AG20443 (cell line): ENCODE measurements around the gene IDH3G.

Source experiments
- DNase-seq: peaks from one replicate; pipeline ENCODE4 v3.0.0; 2012; ENCODE audit warnings: low spot score, mixed read lengths

IDH3G gene

GRCh38 chrX:153773218-153773611, 21.0 kb downstream of the IDH3G start:
- DNase-seq, result no peak

- no peak for DNase-seq
Observed at GRCh38 chrX:153772316-153773217, 21.6 kb downstream of the IDH3G start.

GRCh38 chrX:153771415-153772315, 22.5 kb downstream of the IDH3G start:
- DNase-seq, result no peak

- no peak for DNase-seq
Observed at GRCh38 chrX:153770601-153771414, 23.4 kb downstream of the IDH3G start.

- no peak for DNase-seq
Observed at GRCh38 chrX:153769865-153770600, 24.1 kb downstream of the IDH3G start.

DNA sequence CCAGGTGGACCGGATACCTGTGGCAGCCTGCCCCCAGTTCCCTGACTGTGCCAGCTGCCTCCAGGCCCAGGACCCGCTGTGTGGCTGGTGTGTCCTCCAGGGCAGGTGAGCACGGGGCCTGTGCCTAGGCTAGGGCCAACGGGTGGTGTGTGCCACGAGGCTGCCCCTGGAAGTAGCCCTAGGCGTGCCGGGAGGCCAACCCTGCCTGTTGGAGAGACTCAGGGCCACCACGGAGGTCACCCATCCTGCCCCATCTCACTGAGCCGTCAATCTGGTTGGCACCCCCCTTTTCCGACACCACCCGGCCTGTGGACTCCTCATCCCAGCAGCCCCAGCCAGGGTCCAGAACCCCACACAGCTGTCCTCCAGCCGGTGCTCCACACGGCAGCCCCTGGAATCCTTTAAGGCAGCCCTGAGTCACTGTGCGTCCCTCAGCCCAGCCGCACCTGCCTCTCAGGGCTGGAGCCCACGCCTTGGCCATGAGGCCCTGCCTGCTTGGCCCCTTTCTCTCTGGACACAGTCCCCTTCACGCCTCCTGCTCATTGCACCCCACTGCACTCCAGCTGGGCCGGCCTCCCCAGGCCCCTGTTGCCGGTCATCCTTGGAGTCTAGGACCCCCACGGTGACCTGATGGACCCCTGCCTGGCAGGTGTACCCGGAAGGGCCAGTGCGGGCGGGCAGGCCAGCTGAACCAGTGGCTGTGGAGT, 24.9 kb downstream of the IDH3G start:
- DNase-seq, result no peak

DNA sequence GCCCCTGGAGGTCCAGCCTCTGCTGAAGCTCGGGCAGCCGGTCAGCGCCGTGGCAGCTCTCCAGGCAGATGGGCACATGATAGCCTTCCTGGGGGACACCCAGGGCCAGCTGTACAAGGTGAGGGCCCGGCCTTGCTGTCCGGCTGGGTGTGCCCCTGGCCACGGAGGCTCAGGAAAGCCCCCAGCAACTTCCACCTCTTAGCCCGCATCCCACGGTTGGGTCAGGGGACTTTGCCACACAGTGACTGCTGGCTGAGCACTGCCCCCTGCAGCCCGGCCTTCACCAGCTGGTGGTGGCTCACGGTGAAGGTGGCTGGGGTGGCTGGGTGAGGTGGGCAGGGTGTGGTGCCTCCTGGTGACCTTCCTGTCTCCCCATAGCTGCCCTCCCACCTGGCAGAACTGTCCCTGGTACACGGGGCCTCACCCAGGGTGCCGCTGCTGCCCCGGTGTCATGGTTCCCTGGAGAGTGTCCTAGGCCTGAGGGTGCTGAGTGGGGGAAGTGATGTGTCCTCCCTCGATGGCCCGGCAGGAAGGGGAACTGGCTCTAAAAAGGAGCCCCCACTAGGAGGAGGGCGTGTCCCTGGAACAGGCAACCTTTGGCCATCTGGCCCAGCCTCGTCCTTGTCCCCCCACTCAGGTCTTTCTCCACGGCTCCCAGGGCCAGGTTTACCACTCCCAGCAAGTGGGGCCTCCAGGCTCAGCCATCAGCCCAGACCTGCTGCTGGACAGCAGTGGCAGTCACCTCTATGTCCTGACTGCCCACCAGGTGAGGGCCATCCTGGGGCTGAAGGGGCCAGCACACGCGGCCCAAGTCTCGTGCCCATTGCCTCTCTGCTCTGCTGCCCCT, 25.6 kb downstream of the IDH3G start:
- DNase-seq, result no peak

DNA sequence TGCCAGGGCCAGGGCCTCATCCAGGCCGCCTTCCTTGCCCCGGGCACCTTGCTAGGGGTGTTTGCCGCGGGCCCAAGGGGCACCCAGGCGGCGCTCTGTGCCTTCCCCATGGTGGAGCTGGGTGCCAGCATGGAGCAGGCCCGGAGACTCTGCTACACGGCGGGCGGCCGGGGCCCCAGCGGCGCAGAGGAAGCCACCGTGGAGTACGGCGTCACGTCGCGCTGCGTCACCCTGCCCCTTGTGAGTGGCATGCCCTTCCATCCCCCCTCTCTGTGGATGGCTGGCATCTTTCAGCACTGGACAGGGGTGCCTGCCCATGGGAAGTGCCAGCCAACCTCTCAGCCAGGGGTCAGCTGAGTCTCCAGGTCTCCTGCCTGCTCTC, 26.5 kb downstream of the IDH3G start:
- no peak for DNase-seq

DNA sequence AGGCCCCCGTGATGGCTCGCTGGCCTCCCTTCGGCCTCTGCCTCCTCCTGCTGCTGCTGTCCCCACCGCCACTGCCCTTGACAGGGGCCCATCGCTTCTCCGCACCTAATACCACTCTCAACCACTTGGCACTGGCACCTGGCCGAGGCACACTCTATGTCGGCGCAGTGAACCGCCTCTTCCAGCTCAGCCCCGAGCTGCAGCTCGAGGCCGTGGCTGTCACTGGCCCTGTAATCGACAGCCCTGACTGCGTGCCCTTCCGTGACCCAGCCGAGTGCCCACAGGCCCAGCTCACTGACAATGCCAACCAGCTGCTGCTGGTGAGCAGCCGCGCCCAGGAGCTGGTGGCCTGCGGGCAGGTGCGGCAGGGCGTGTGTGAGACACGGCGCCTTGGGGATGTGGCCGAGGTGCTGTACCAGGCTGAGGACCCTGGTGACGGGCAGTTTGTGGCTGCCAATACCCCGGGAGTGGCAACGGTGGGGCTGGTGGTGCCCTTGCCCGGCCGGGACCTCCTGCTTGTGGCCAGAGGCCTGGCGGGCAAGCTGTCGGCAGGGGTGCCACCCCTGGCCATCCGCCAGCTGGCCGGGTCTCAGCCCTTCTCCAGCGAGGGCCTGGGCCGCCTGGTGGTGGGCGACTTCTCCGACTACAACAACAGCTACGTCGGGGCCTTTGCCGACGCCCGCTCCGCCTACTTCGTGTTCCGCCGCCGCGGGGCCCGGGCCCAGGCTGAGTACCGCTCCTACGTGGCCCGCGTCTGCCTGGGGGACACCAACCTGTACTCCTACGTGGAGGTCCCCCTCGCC, 27.1 kb downstream of the IDH3G start:
- DNase-seq, result no peak

DNA sequence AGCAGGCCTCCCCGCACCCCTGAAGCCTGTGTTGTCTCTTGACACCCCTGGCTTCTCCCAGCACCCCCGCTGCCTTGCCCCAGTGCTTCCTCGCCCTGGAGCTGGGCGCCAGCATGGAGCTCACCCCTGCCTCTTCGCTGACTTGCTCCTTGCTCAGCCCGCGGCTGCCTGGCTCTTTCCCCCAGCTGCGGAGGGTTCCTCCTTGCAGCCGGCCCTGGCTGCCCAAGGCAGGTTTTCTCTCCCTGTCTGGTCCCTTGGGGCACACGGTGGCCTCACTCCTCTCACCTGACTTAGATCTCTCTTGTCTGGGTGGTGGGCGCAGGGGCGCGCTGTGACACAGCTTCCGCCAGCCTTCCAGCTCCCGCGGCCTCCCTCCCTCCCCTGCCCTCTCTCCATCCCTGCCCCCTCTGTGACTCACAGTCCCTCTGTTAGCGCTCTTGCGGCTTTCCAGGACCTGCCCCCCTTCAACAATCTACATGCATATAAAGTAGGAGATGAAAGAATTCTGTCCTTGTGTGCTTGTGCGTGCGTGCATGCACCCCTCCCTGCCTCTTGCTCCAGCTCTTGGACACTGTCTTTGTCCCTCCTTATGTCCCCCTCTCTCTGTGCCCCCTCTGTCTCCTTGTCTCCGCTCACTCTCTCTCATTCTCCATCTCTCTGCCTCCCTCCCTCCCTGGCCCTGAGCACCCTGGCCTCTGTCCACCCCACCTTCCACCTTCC, 27.9 kb downstream of the IDH3G start:
- DNase-seq, result peak; percentile 71

DNA sequence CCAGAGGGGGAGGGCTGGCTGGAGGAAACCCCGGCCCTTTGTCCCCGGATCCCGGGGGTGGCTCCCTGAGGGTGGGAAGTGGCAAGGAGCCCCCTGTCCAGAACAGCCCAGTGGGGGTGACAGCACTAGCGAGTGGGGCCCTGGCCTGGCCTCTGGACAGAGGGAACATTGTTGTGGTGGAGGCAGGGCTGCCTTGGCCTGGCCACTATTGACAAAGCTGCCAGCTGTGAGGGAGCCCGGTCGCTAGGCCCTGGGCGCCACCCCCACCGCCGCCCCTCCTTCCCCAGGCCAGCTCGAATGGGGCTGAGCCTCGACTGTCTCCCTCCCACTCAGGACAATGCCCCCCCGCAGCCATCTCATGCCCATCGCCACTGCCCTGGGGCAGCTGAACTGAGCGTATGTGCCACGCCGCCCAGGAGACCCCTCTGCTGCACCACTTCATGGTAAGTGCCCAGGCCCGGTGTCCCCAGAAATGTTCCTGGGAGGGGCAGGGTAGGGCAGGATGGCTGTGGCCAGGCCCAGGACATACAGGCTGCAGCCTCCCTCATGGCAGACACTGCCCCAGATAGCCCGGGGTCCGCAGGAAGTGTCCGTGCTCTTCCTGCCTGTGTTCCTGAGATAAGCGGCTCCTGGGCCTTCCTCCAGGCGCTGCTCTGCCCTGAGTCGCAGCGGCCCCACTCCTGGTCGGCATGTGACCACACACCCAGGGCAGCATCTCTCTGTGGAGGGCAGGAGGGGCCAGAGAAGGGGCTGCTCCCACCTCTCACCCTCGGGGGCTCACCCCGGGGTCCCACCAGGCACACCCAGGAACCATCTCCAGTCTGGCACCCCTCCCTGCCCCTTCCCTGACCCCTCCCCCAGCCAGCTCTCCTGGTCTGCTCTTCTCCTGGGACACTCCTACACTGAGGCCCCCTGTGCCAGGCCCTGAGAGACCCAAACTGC, 28.8 kb downstream of the IDH3G start:
- no peak for DNase-seq

DNA sequence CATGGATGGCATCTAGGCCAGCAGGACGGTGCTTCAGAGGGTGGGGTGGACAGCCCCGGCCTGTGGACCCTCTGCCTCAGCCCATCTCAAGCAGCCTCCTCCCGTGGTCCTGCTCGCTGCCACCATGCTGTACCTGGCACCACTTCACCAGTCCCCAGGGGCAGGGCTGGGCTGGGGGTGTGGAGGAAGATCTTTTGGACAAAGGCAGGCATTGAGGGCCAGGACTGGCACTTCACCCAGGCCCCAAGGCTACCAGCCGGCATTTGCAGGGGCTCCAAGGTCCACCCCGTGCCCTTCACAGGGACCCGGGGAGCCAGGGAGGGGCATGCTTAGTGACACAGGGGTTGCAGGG, 29.4 kb downstream of the IDH3G start:
- DNase-seq, result no peak

DNA sequence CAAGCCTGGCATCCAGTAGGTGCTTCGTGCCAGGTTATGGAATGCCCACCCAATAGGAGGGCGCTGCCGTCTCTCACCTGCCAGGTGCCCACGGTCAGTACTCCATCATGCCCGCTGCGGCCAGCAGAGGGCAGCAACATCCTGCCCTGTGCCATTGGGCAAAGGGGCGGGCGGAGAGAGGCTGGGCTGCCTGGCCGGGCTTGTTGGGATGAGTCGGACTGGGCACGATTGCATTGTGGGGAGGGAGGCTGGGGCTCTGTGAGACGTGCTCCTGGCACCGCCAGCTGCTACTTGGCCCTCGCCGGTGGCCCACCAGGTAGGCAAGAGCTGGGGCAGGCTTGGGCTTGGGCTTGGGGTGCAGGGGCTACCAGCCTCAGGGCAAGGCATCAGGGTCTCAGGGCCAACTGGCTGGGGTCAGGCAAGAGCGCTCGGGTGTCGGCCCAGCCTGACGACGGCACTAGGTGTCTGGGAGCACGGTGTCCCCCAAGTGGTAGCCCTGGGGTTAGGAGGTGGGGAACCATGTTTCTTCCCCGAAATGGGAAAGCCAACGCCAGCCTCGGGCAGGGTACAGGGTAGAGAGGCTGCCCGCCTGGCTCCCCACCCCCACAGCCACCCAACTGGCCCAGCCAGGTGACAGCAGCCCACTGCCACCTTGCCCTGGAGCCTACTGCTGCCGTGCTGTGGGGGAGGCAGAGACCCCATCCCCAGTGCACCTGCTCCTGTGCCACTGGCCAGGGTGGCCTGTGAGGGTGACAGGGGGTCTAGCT, 30.0 kb downstream of the IDH3G start, which contains the start of gene PLXNB3:
PLXNB3 (plus strand) TSS at position 261 of the 767 bp plus-strand sequence. CDS start 1,287 bp downstream, outside the sequence.
- DNase-seq, result peak; percentile 90

DNA sequence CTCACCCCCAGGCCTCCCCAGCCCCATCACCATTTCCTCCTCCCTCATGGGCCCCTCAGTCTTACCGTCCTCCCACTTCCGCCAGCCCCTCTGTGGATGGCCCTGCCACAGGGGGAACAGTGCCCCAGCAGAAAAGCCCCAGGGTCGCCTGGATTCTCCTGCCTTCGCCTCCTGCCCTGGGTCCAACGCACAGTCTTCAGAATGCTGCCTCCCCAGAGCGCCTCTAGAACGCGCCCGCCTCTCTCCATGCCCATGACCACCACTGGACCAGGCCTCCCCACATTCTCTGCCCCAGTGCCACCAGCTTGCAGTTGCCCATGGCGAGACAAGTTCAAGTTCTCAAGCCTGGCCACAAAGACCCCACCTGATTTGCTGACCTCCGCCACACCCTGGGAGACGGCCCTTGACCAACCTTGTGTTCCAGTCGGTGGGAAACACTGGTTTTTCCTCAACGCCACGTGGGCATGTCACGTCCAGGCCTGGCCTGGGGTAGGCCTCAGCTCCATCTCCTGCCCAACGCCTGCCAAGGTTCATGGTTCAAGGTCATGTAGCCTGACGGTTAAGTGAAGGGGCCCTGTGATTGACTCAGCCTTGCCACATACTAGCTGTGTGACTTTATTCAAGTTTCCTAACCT, 30.8 kb downstream of the IDH3G start:
- no peak for DNase-seq

- no peak for DNase-seq
Observed at GRCh38 chrX:153762626-153763173, 31.5 kb downstream of the IDH3G start.

DNA sequence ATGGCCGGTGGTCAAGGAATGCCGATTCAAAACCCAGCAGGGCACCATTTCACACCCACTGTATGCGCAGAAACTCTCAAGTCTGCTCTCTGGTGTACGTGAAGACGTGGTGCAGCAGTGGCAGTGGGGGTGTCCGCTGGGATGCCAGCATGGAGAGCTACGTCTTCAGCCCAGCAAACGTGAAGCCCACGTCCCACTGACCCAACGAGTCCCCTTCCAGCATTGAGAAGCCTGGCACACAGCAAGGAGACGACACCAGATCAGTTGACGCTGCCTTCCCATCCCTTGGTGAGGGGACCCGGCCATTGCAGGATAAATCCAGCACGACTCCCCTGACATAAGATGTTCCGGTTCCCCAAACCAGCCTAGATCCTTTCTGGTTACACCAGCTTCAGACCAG, 32.3 kb downstream of the IDH3G start:
- no peak for DNase-seq
